ENCODE results near the gene CADM1.

CADM1 gene

GRCh38 chr11:115148101-115148500 lies 356.1 kb downstream of the CADM1 start:
- no peak for DNase-seq (ENCODE audit: low read depth)

GRCh38 chr11:115147243-115147807 lies 356.9 kb downstream of the CADM1 start:
- DNase-seq (ENCODE audit: low read depth) = no peak

GRCh38 chr11:115146425-115146824 lies 357.8 kb downstream of the CADM1 start:
- no peak for DNase-seq (ENCODE audit: low read depth)

GRCh38 chr11:115145324-115145723 lies 358.9 kb downstream of the CADM1 start:
- DNase-seq (ENCODE audit: low read depth) = no peak

- DNase-seq (ENCODE audit: low read depth) = no peak
These were observed 359.3 kb downstream of the CADM1 start for GRCh38 chr11:115144914-115145313.

- no peak for DNase-seq (ENCODE audit: low read depth)
These were observed 360.2 kb downstream of the CADM1 start for GRCh38 chr11:115144014-115144413.

- no peak for DNase-seq (ENCODE audit: low read depth)
These were observed 362.7 kb downstream of the CADM1 start for GRCh38 chr11:115141231-115142114.

GRCh38 chr11:115135936-115136335 lies 368.3 kb downstream of the CADM1 start:
- no peak for DNase-seq (ENCODE audit: low read depth)

- no peak for DNase-seq (ENCODE audit: low read depth)
These were observed 369.3 kb downstream of the CADM1 start for GRCh38 chr11:115134926-115135325.

- DNase-seq (ENCODE audit: low read depth) = no peak
These were observed 370.6 kb downstream of the CADM1 start for GRCh38 chr11:115133475-115134209.

- no peak for DNase-seq (ENCODE audit: low read depth)
These were observed 371.6 kb downstream of the CADM1 start for GRCh38 chr11:115132436-115133228.

- DNase-seq (ENCODE audit: low read depth) = no peak
These were observed 374.5 kb downstream of the CADM1 start for GRCh38 chr11:115129473-115130289.

GRCh38 chr11:115128226-115128625 lies 376.0 kb downstream of the CADM1 start:
- no peak for DNase-seq (ENCODE audit: low read depth)

GRCh38 chr11:115127790-115128189 lies 376.4 kb downstream of the CADM1 start:
- DNase-seq (ENCODE audit: low read depth) = no peak

- DNase-seq (ENCODE audit: low read depth) = no peak
These were observed 377.6 kb downstream of the CADM1 start for GRCh38 chr11:115126515-115127208.

- no peak for DNase-seq (ENCODE audit: low read depth)
These were observed 378.1 kb downstream of the CADM1 start for GRCh38 chr11:115126092-115126491.

- no peak for DNase-seq (ENCODE audit: low read depth)
These were observed 379.4 kb downstream of the CADM1 start for GRCh38 chr11:115124786-115125185.

- no peak for DNase-seq (ENCODE audit: low read depth)
These were observed 380.6 kb downstream of the CADM1 start for GRCh38 chr11:115123641-115124040.

- DNase-seq (ENCODE audit: low read depth) = no peak
These were observed 381.9 kb downstream of the CADM1 start for GRCh38 chr11:115122274-115122673.
